SJCRH30 (cell line): ENCODE measurements around the gene ERP29. TPM values are rescaled to one million over a fixed set of nuclear protein-coding genes. Genes with fewer than 3 reads are reported as not detected.

Experiments
- DNase-seq, 2 experiments: peaks; one replicate each; pipeline ENCODE4 v3.0.0-alpha.2; 2015 to 2020
- H3K27ac ChIP-seq: fragments of 250-450 bp; sonication (Bioruptor Pico); 2 replicates; pipeline ENCODE4 v1.5.1; 2020; ENCODE audit warnings: mild to moderate bottlenecking, moderate library complexity
- H3K27me3 ChIP-seq: fragments of 250-450 bp; sonication (Bioruptor Pico); 2 replicates; pipeline ENCODE4 v1.5.1; 2020; ENCODE audit warnings: mild to moderate bottlenecking, moderate library complexity
- H3K36me3 ChIP-seq: fragments of 250-450 bp; sonication (Bioruptor Pico); 2 replicates; pipeline ENCODE4 v1.5.1; 2020; ENCODE audit warnings: mild to moderate bottlenecking, moderate library complexity
- H3K4me1 ChIP-seq: fragments of 250-450 bp; sonication (Bioruptor Pico); 2 replicates; pipeline ENCODE4 v1.5.1; 2020; ENCODE audit warnings: mild to moderate bottlenecking, moderate library complexity
- H3K4me3 ChIP-seq: fragments of 250-450 bp; sonication (Bioruptor Pico); 2 replicates; pipeline ENCODE4 v1.5.1; 2020; ENCODE audit warnings: mild to moderate bottlenecking, moderate library complexity
- H3K9me3 ChIP-seq: fragments of 250-450 bp; sonication (Bioruptor Pico); replicated peaks from 2 replicates; pipeline ENCODE4 v1.5.1; 2020; ENCODE audit warnings: mild to moderate bottlenecking, moderate library complexity
- total RNA-seq: library from RNA; depleted of rRNA; stranded (reverse); fragments of >200 nt; shearing (Covaris generic); gene quantifications from 2 replicates; pipeline ENCODE4 v1.2.3, GENCODE V29; 2014

The ERP29 gene
- total RNA-seq, 1 experiment from 2014 or later = 38.5 TPM

- H3K9me3 ChIP-seq = no peaks in the 10 kb centered on the region
- no peak for DNase-seq
- H3K4me3 ChIP-seq = no peak overlapping the region; the same call in 1 of the 2 replicates
- peaks cover 3% of the 10 kb centered on the region; the same call in 1 of the 2 replicates for H3K4me1 ChIP-seq
- H3K27me3 ChIP-seq = no peaks in the 10 kb centered on the region
- no peaks in the 10 kb centered on the region; the same call in 1 of the 2 replicates for H3K36me3 ChIP-seq
- H3K27ac ChIP-seq = no peak overlapping the region
These were observed 1.5 kb upstream of the ERP29 start for GRCh38 chr12:112011685-112012084.

- H3K36me3 ChIP-seq = no peaks in the 10 kb centered on the region; the same call in 1 of the 2 replicates
- no peaks in the 10 kb centered on the region for H3K9me3 ChIP-seq
- no peaks in the 10 kb centered on the region for H3K27me3 ChIP-seq
- peak overlapping the region; percentile 45 for H3K27ac ChIP-seq
- H3K4me3 ChIP-seq = peak overlapping the region; percentile 91
- DNase-seq = peak; percentile 52 to 59
- peaks cover 3% of the 10 kb centered on the region; the same call in 1 of the 2 replicates for H3K4me1 ChIP-seq
These were observed 576 bp downstream of the ERP29 start for GRCh38 chr12:112013601-112014402.

- H3K36me3 ChIP-seq = no peaks in the 10 kb centered on the region; the same call in 1 of the 2 replicates
- no peak overlapping the region for H3K4me3 ChIP-seq
- no peak for DNase-seq
- H3K27ac ChIP-seq = no peak overlapping the region
- no peaks in the 10 kb centered on the region; the same call in 1 of the 2 replicates for H3K9me3 ChIP-seq
- peaks cover 3% of the 10 kb centered on the region; the same call in 1 of the 2 replicates for H3K4me1 ChIP-seq
- no peaks in the 10 kb centered on the region for H3K27me3 ChIP-seq
These were observed 2.7 kb downstream of the ERP29 start for GRCh38 chr12:112015938-112016337.

GRCh38 chr12:112017041-112017440 lies 3.8 kb downstream of the ERP29 start:
- Histone ChIP-seq H3K27me3 (no peaks in the 10 kb centered on the region), H3K4me1 (peaks cover 3% of the 10 kb centered on the region; the same call in 1 of the 2 replicates), H3K4me3 (no peak overlapping the region), H3K9me3 (no peaks in the 10 kb centered on the region; the same call in 1 of the 2 replicates), H3K27ac (no peak overlapping the region), H3K36me3 (peaks cover 4% of the 10 kb centered on the region)
- DNase-seq = no peak

- Histone ChIP-seq H3K36me3 (peaks cover 12% of the 10 kb centered on the region), H3K27ac (no peak overlapping the region), H3K27me3 (no peaks in the 10 kb centered on the region), H3K4me3 (no peak overlapping the region), H3K4me1 (peaks cover 3% of the 10 kb centered on the region; the same call in 1 of the 2 replicates), H3K9me3 (no peaks in the 10 kb centered on the region; the same call in 1 of the 2 replicates)
- DNase-seq = no peak
These were observed 5.5 kb downstream of the ERP29 start for GRCh38 chr12:112018571-112019237.

- Histone ChIP-seq H3K36me3 (peaks cover 21% of the 10 kb centered on the region), H3K27me3 (no peaks in the 10 kb centered on the region), H3K4me1 (no peaks in the 10 kb centered on the region), H3K4me3 (no peak overlapping the region), H3K27ac (no peak overlapping the region), H3K9me3 (no peaks in the 10 kb centered on the region; the same call in 1 of the 2 replicates)
- DNase-seq = no peak
These were observed 7.8 kb downstream of the ERP29 start for GRCh38 chr12:112020947-112021457.

- Histone ChIP-seq H3K36me3 (peaks cover 26% of the 10 kb centered on the region), H3K4me1 (no peaks in the 10 kb centered on the region), H3K27ac (no peak overlapping the region), H3K9me3 (no peaks in the 10 kb centered on the region; the same call in 1 of the 2 replicates), H3K4me3 (no peak overlapping the region), H3K27me3 (no peaks in the 10 kb centered on the region)
- DNase-seq = no peak
These were observed 9.2 kb downstream of the ERP29 start for GRCh38 chr12:112022241-112023016.

- no peaks in the 10 kb centered on the region for H3K4me1 ChIP-seq
- no peaks in the 10 kb centered on the region for H3K27me3 ChIP-seq
- no peak overlapping the region for H3K27ac ChIP-seq
- H3K36me3 ChIP-seq = peaks cover 39% of the 10 kb centered on the region
- no peak for DNase-seq
- no peaks in the 10 kb centered on the region; the same call in 1 of the 2 replicates for H3K9me3 ChIP-seq
- H3K4me3 ChIP-seq = no peak overlapping the region
These were observed 10.7 kb downstream of the ERP29 start for GRCh38 chr12:112023759-112024396.

GRCh38 chr12:112025808-112026375 lies 12.7 kb downstream of the ERP29 start:
- peaks cover 56% of the 10 kb centered on the region for H3K36me3 ChIP-seq
- H3K9me3 ChIP-seq = no peaks in the 10 kb centered on the region
- no peaks in the 10 kb centered on the region for H3K27me3 ChIP-seq
- no peak for DNase-seq
- no peaks in the 10 kb centered on the region for H3K4me1 ChIP-seq
- no peak overlapping the region for H3K4me3 ChIP-seq
- H3K27ac ChIP-seq = no peak overlapping the region

- Histone ChIP-seq H3K36me3 (peaks cover 62% of the 10 kb centered on the region), H3K4me3 (no peak overlapping the region), H3K9me3 (no peaks in the 10 kb centered on the region), H3K27ac (no peak overlapping the region), H3K27me3 (no peaks in the 10 kb centered on the region), H3K4me1 (no peaks in the 10 kb centered on the region)
- DNase-seq = no peak
These were observed 16.1 kb downstream of the ERP29 start for GRCh38 chr12:112029301-112029700.

- DNase-seq = no peak
- no peaks in the 10 kb centered on the region for H3K27me3 ChIP-seq
- peaks cover 73% of the 10 kb centered on the region for H3K36me3 ChIP-seq
- no peaks in the 10 kb centered on the region for H3K4me1 ChIP-seq
- H3K4me3 ChIP-seq = no peak overlapping the region
- H3K9me3 ChIP-seq = no peaks in the 10 kb centered on the region
- H3K27ac ChIP-seq = no peak overlapping the region
These were observed 18.2 kb downstream of the ERP29 start for GRCh38 chr12:112031472-112031871.

GRCh38 chr12:112032292-112032691 lies 19.1 kb downstream of the ERP29 start:
- Histone ChIP-seq H3K4me3 (no peak overlapping the region), H3K27me3 (no peaks in the 10 kb centered on the region), H3K27ac (no peak overlapping the region), H3K4me1 (no peaks in the 10 kb centered on the region), H3K36me3 (peaks cover 72% of the 10 kb centered on the region), H3K9me3 (no peaks in the 10 kb centered on the region)
- no peak for DNase-seq

- H3K27me3 ChIP-seq = no peaks in the 10 kb centered on the region
These were observed 22.1 kb downstream of the ERP29 start for GRCh38 chr12:112035219-112035785.

More at GRCh38 chr12:112035219-112035785, 22.1 kb downstream of the ERP29 start:
- DNase-seq = no peak
- no peaks in the 10 kb centered on the region for H3K9me3 ChIP-seq
- H3K4me3 ChIP-seq = no peak overlapping the region
- no peaks in the 10 kb centered on the region for H3K4me1 ChIP-seq
- H3K27ac ChIP-seq = no peak overlapping the region
- H3K36me3 ChIP-seq = peaks cover 76% of the 10 kb centered on the region
